ENCODE results near the gene GCKR. TPM values are rescaled to one million over a fixed set of nuclear protein-coding genes. Genes with fewer than 3 reads are reported as not detected.
A peak's percentile ranks its signal among the peaks of the same experiment; 100 is the strongest.
"Not testable (repeated sequence)": the region's sequence is repeated elsewhere in the genome, so short reads cannot be mapped to it uniquely, and the experiment has no call there.

Gene GCKR
- total RNA-seq, 3 donors from 2014 or later = not detected

DNA sequence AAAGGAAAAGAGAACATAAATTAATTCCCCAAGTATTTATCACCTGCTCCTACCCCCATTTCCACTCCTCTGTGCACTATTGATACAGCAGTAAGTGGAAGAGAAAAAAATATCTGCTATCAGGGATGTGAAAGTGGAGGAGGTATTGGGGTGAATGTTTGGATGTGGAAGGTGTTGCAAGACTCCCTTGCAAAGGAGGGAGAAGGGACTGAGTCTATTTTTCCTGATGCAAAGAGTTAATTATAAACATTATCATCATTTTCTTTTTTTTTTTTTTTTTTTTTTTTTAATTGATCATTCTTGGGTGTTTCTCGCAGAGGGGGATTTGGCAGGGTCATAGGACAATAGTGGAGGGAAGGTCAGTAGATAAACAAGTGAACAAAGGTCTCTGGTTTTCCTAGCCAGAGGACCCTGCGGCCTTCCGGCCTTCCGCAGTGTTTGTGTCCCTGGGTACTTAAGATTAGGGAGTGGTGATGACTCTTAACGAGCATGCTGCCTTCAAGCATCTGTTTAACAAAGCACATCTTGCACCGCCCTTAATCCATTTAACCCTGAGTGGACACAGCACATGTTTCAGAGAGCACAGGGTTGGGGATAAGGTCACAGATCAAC, 42.3 kb downstream of the GCKR start:
- not testable (repeated sequence) for DNase-seq; H3K36me3 Mint-ChIP-seq (ENCODE audit: insufficient read depth); ATAC-seq; H3K27me3 Mint-ChIP-seq (ENCODE audit: low read depth); H3K9me3 Mint-ChIP-seq; H3K4me3 Mint-ChIP-seq; H3K4me1 Mint-ChIP-seq (ENCODE audit: low read depth)

DNA sequence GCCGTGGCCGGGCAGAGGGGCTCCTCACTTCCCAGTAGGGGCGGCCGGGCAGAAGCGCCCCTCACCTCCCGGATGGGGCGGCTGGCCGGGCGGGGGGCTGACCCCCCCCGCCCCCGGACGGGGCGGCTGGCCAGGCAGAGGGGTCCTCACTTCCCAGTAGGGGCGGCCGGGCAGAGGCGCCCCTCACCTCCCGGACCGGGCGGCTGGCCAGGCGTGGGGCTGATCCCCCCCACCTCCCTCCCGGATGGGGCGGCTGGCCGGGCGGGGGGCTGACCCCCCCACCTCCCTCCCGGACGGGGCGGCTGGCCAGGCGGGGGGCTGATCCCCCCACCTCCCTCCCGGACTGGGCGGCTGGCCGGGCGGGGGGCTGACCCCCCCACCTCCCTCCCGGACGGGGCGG, 43.0 kb downstream of the GCKR start:
- ATAC-seq; H3K4me1 Mint-ChIP-seq (ENCODE audit: low read depth); H3K4me3 Mint-ChIP-seq; H3K36me3 Mint-ChIP-seq (ENCODE audit: insufficient read depth); H3K9me3 Mint-ChIP-seq; H3K27me3 Mint-ChIP-seq (ENCODE audit: low read depth); DNase-seq: not testable (repeated sequence)

DNA sequence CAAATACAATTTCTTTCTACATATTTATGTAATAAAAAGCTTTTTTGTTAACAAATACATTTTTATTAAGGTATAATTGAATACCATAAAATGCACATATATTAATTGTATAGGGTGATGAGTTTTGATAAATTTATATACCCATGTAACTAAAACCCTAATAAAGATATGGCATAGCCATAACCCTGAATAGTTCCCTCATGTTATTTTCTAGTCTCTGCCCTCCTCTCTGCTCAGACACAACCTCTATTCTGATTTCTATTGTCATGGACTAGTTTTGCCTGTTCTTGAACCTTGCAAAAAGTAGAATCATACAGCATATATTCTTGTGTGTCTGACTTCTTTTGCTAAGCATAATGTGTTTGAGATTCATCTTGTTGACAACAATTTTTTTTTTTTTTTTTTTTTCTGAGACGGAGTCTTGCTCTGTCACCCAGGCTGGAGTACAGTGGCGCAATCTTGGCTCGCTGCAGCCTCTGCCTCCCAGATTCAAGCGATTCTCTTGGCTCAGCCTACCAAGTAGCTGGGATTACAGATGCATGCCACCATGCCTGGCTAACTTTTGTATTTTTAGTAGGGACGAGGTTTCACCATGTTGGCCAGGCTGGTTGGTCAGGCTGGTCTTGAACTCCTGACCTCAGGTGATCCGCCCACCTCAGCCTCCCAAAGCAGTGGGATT, 47.6 kb downstream of the GCKR start:
- Mint-ChIP-seq H3K36me3 (ENCODE audit: insufficient read depth) (no peaks in the 10 kb centered on the region), H3K9me3 (no peaks in the 10 kb centered on the region), H3K4me1 (ENCODE audit: low read depth) (no peaks in the 10 kb centered on the region), H3K27me3 (ENCODE audit: low read depth) (no peaks in the 10 kb centered on the region), H3K4me3 (no peak overlapping the region)
- DNase-seq (no peak), ATAC-seq (no peak)

DNA sequence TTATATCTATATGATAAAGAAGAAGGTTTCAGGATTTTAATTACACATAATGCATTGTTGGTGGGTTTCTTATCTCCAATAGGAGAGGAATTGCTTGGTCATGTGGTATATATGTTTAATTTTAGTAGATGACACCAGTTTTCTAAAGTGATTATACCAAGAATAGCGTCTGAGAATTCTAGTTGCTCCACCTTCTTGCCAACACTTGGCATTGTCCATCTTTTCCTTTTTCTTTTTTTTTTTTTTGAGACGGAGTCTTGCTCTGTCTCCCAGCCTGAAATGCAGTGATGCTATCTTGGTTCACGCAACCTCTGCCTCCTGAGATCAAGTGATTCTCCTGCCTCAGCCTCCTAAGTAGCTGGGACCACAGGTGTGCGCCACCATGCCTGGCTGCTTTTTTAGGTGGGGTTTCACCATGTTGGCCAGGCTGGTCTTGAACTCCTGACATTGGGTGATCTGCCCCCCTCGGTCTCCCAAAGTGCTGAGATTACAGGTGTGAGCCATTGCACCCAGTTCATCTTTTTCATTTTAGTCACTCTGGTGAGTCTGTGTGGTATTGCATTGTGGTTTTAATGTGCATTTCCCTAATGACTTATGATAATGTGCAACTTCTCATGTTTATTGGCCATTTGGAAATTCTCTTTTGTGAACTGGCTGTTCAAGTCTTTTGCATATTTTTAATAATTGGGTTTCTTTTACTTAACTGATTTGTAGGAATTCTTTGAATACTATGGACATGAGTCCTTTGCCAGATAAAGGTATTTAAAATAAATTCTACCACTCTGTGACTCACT, 48.9 kb downstream of the GCKR start:
- peak in 1 of 2 donors; percentile 46 for ATAC-seq
- H3K9me3 Mint-ChIP-seq = no peaks in the 10 kb centered on the region
- no peak overlapping the region for H3K4me3 Mint-ChIP-seq
- no peaks in the 10 kb centered on the region for H3K27me3 Mint-ChIP-seq (ENCODE audit: low read depth)
- no peaks in the 10 kb centered on the region for H3K36me3 Mint-ChIP-seq (ENCODE audit: insufficient read depth)
- H3K4me1 Mint-ChIP-seq (ENCODE audit: low read depth) = no peaks in the 10 kb centered on the region
- no peak for DNase-seq

DNA sequence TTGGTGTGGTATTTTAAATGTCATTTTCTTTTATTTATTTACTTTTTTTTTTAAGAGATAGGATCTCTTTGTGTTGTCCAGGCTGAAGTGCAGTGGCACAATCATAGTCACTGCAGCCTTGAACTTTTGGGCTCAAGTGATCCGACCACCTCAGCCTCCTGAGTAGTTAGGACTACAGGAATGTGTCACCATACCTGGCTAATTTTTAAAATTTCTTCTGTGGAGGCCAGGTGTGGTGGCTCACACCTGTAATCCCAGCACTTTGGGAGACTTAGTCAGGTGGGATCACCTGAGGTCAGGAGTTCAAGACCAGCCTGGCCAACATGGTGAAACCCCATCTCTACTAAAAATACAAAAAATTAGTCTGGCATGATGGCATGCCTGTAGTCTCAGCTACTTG, 52.7 kb downstream of the GCKR start:
- Mint-ChIP-seq H3K4me1 (ENCODE audit: low read depth) (no peaks in the 10 kb centered on the region), H3K36me3 (ENCODE audit: insufficient read depth) (no peaks in the 10 kb centered on the region), H3K9me3 (no peaks in the 10 kb centered on the region), H3K27me3 (ENCODE audit: low read depth) (peaks cover 3% of the 10 kb centered on the region), H3K4me3 (no peak overlapping the region)
- no peak for ATAC-seq
- no peak for DNase-seq

DNA sequence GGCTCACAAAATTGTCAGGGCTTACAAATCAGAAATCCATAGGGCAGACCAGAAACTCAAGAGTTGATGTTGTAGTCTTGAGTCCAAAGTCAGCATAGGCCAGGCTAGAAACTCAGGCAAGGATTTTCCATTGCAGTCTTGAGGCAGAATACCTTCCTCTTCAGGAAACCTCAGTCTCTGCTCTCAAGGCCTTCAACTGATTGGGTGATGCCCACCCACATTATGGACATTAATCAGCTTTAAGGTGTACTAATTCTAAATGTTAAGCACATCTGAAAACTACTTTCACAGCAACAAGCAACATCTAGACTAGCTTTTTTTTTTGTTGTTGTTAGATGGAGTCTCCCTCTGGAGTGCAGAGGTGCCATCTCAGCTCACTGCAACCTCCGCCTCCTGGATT, 54.9 kb downstream of the GCKR start:
- Mint-ChIP-seq H3K4me1 (ENCODE audit: low read depth) (no peaks in the 10 kb centered on the region), H3K27me3 (ENCODE audit: low read depth) (peaks cover 5% of the 10 kb centered on the region), H3K9me3 (no peaks in the 10 kb centered on the region), H3K36me3 (ENCODE audit: insufficient read depth) (no peaks in the 10 kb centered on the region), H3K4me3 (no peak overlapping the region)
- ATAC-seq = no peak
- no peak for DNase-seq

DNA sequence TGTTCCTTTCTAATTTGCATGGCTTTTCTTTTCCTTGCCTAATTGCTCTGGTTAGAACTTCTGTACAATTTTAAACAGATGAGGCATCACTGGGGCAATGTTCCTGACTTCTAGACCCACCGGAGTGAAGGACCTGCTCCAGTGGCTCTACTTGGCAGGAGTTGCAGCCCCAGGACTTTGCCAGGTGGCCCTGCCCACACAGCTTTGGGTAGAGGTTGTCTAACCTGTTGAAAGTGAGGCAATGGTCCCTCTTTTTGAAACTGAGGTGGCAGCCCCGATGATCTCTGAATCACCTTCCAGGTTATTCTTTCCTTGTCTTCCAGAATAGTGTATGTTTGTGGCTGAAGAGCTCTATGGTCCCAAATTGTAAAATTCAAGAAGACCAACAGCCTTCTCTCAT, 56.3 kb downstream of the GCKR start:
- ATAC-seq = no peak
- H3K27me3 Mint-ChIP-seq (ENCODE audit: low read depth) = peaks cover 5% of the 10 kb centered on the region
- no peaks in the 10 kb centered on the region for H3K4me1 Mint-ChIP-seq (ENCODE audit: low read depth)
- no peak for DNase-seq
- no peaks in the 10 kb centered on the region for H3K9me3 Mint-ChIP-seq
- no peak overlapping the region for H3K4me3 Mint-ChIP-seq
- H3K36me3 Mint-ChIP-seq (ENCODE audit: insufficient read depth) = no peaks in the 10 kb centered on the region

DNA sequence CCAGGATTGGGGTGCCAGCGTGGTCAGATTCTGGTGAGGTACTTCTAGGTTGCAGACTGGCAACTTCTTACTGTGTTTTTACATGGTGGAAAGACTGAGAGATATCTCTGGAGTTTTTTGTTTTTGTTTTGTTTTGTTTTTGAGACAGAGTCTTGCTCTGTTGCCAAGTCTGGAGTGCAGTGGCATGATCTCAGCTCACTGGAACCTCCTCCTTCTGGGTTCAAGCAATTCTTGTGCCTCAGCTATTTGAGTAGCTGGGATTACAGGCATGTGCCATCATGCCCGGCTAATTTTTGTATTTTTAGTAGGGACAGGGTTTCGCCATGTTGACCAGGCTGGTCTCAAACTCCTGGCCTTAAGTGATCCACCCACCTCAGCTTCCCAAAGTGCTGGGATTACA, 57.8 kb downstream of the GCKR start:
- not testable (repeated sequence) for ATAC-seq; H3K36me3 Mint-ChIP-seq (ENCODE audit: insufficient read depth); H3K4me3 Mint-ChIP-seq; DNase-seq; H3K27me3 Mint-ChIP-seq (ENCODE audit: low read depth); H3K9me3 Mint-ChIP-seq; H3K4me1 Mint-ChIP-seq (ENCODE audit: low read depth)

DNA sequence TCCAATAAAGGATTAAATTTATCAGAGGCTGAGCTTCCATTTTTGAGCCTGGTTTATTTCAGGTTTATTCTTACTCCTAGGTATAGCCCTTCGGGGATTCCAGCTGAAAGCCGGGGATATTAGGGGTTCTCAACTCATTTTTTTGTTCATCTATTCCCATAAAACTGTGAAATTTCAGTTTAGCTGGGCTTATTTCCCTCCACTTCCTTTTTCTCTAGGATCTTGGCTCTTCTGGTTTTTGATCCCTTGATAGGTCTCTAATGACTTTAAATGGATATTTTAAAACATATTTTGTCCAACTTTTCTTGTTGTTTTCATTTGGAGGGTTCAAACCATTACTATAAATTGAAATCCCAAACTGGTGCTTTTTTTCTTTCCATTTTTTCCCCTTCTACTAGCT, 62.6 kb downstream of the GCKR start:
- ATAC-seq (no peak), DNase-seq (no peak)
- Mint-ChIP-seq H3K4me1 (ENCODE audit: low read depth) (no peaks in the 10 kb centered on the region), H3K27me3 (ENCODE audit: low read depth) (peaks cover 16% of the 10 kb centered on the region), H3K36me3 (ENCODE audit: insufficient read depth) (no peaks in the 10 kb centered on the region), H3K4me3 (no peak overlapping the region), H3K9me3 (no peaks in the 10 kb centered on the region)

DNA sequence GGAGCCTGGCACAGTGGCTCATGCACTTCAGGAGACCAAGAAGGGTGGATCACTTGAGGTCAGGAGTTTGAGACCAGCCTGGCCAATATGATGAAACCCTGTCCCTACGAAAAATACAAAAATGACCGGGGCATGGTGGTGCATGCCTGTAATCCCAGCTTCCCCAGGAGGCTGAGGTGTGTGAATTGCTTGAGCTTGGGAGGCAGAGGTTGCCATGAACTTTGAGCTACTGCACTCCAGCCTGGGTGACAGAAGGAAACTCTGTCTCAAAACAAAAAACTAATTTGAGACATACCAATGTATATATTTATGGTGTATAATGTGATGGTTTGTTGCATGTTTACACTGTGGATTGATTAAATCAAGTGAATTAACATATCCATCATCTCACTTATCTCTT, 64.4 kb downstream of the GCKR start:
- Mint-ChIP-seq H3K27me3 (ENCODE audit: low read depth) (peaks cover 29% of the 10 kb centered on the region), H3K4me3 (no peak overlapping the region), H3K9me3 (no peaks in the 10 kb centered on the region), H3K36me3 (ENCODE audit: insufficient read depth) (no peaks in the 10 kb centered on the region), H3K4me1 (ENCODE audit: low read depth) (no peaks in the 10 kb centered on the region)
- no peak for ATAC-seq
- no peak for DNase-seq

DNA sequence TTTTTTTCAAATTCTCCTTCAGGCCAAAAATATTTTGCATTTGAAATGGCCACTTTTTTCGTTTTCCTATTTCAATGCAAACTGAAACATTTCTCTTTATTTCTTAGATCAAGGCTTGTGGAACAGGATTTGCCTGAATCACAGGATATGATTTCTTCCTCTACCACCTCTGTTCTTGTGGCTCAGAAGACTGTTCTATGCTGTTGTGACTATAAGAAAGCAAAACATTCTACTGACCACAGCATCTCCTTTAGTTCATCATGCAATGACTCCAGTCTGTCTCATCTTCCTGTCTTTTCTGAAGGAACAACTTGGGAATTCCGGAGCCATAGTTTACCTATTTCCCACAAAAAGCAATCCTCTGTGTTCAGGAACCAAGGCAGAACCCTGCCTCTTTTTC, 70.0 kb downstream of the GCKR start:
- Mint-ChIP-seq H3K36me3 (ENCODE audit: insufficient read depth) (no peaks in the 10 kb centered on the region), H3K4me1 (ENCODE audit: low read depth) (peaks cover under 1% of the 10 kb centered on the region), H3K4me3 (no peak overlapping the region), H3K9me3 (peaks cover 2% of the 10 kb centered on the region), H3K27me3 (ENCODE audit: low read depth) (peaks cover 47% of the 10 kb centered on the region)
- DNase-seq (no peak), ATAC-seq (no peak)

DNA sequence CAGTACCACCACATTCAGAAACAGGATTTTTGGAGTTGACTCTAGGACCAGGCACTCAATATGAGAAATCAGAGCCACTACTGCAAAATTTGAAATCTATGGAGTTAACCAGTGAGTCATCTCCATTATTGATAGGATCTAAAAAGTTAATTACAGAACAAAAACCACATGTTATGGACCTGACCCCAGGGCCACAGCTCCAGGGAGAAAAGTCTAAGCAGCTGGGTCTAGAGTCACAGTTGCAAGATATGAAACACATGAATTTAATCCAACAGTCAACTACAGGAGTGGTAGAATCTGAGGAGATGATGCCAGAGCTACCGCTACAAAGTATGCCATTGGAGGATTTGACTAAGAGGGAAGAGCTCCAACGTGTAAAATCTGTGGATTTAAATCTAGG, 72.8 kb downstream of the GCKR start:
- peaks cover 2% of the 10 kb centered on the region for H3K4me1 Mint-ChIP-seq (ENCODE audit: low read depth)
- DNase-seq (no peak), ATAC-seq (no peak)
- no peak overlapping the region for H3K4me3 Mint-ChIP-seq
- H3K36me3 Mint-ChIP-seq (ENCODE audit: insufficient read depth) = no peaks in the 10 kb centered on the region
- peaks cover 6% of the 10 kb centered on the region for H3K9me3 Mint-ChIP-seq
- peaks cover 40% of the 10 kb centered on the region for H3K27me3 Mint-ChIP-seq (ENCODE audit: low read depth)

DNA sequence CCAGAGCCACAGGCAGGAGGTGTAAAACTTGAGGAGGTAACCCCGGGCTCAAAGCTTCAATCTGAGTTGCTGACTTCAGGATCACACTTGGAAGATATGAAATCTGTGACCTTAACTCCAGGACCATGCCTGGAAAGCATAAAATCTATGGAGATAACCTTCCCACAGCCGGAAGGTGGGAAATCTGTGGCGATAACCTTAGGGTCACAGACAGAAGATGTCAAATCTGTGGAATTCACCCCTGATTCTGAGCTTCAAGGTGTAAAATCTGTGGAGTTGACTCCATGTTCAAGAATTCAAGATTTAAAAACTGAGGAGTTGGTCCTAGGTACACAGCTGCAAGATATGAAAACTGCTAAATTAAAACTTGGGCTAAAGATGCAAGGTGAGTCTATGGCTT, 74.6 kb downstream of the GCKR start:
- no peak for ATAC-seq
- Mint-ChIP-seq H3K27me3 (ENCODE audit: low read depth) (peaks cover 27% of the 10 kb centered on the region), H3K9me3 (peaks cover 9% of the 10 kb centered on the region), H3K36me3 (ENCODE audit: insufficient read depth) (no peaks in the 10 kb centered on the region), H3K4me3 (no peak overlapping the region), H3K4me1 (ENCODE audit: low read depth) (peaks cover 2% of the 10 kb centered on the region)
- DNase-seq = no peak

DNA sequence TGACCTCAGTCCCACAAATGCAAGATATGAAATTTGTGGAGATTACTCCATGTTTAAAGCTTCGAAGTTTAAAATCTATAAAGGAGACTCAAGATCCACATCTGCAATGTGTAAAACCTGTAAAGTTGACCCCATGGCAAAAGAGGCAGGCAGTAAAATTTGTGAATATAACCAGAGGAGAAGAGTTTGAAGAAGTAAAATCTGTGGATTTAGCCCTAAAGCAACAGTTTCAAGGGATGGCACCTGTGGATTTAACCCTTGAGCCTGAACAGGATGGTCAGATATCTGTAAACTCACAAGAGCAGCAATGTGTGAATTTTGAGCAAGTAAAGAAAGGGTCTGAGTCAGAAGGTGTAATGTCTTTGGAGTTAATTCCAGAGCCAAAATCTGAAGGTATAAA, 75.0 kb downstream of the GCKR start:
- no peak overlapping the region for H3K4me3 Mint-ChIP-seq
- ATAC-seq = no peak
- H3K9me3 Mint-ChIP-seq = peaks cover 9% of the 10 kb centered on the region
- no peaks in the 10 kb centered on the region for H3K36me3 Mint-ChIP-seq (ENCODE audit: insufficient read depth)
- H3K4me1 Mint-ChIP-seq (ENCODE audit: low read depth) = peaks cover 2% of the 10 kb centered on the region
- H3K27me3 Mint-ChIP-seq (ENCODE audit: low read depth) = peaks cover 24% of the 10 kb centered on the region
- DNase-seq = no peak

DNA sequence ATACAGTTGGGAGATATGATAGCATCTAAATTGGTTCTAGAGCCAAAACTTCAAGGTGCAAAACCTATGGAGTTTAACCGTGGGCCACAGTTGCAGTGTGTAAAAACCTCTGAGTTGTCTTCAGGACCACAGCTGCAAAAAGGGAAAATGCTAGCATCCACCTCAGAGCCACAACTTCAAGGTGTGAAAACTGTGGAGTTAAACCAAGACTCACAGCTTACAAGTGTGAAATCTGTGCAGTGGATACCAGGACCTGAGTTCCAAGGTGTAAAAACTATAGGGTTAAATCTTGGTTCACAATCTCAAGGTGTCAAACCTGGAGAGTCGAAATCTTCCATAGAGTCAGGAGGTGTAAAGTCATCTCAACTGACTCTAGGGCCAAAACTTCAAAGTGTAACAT, 75.8 kb downstream of the GCKR start:
- Mint-ChIP-seq H3K9me3 (peaks cover 9% of the 10 kb centered on the region), H3K4me1 (ENCODE audit: low read depth) (peaks cover 2% of the 10 kb centered on the region), H3K36me3 (ENCODE audit: insufficient read depth) (no peaks in the 10 kb centered on the region), H3K4me3 (no peak overlapping the region), H3K27me3 (ENCODE audit: low read depth) (peaks cover 17% of the 10 kb centered on the region)
- ATAC-seq (peak in 1 of 2 donors; percentile 14), DNase-seq (no peak)
